K562 (cell line): Measurements from ENCODE around the gene SKP2. TPM values are rescaled to one million over a fixed set of nuclear protein-coding genes. Genes with fewer than 3 reads are reported as not detected.

ENCODE experiments used
- CTBP1 ChIP-seq: fragments of 450-650 bp; IDR thresholded peaks from 2 replicates; pipeline ENCODE4 v1.6.1; 2016; ENCODE audit warnings: borderline replicate concordance
- DPF2 ChIP-seq: fragments of 450-650 bp; IDR thresholded peaks from 2 replicates; pipeline ENCODE4 v1.6.1; 2016
- EP300 ChIP-seq: IDR thresholded peaks from 2 replicates; pipeline ENCODE4 v1.6.1; 2012; ENCODE audit warnings: low read length, improper control_type of control experiment
- GABPA ChIP-seq: fragments of 200-800 bp; sonication (Bioruptor generic); conservative IDR thresholded peaks from 2 replicates; pipeline ENCODE4 v1.6.1; 2016; ENCODE audit warnings: low read depth, missing genetic modification characterization, missing compliant biosample characterization
- GTF3C2 ChIP-seq: IDR thresholded peaks from 3 replicates; pipeline ENCODE4 v1.6.1; 2011; ENCODE audit warnings: borderline replicate concordance, mild to moderate bottlenecking, moderate library complexity; ENCODE audit not compliant: insufficient read length; ENCODE audit errors: extremely low read depth
- HNRNPUL1 ChIP-seq: fragments of 200-400 bp; formaldehyde crosslinking; IDR thresholded peaks from 2 replicates; pipeline ENCODE4 v1.6.1; 2017; ENCODE audit warnings: low read length
- LEF1 ChIP-seq: fragments of 450-650 bp; IDR thresholded peaks from 2 replicates; pipeline ENCODE4 v1.6.1; 2016; ENCODE audit warnings: mild to moderate bottlenecking
- MAX ChIP-seq: sonication (generic); formaldehyde crosslinking; IDR thresholded peaks from 2 replicates; pipeline ENCODE4 v1.9.0; 2022; ENCODE audit warnings: mild to moderate bottlenecking, missing genetic modification reagents
- MEIS2 ChIP-seq: fragments of 450-650 bp; IDR thresholded peaks from 2 replicates; pipeline ENCODE4 v1.6.1; 2014; ENCODE audit warnings: mild to moderate bottlenecking; ENCODE audit not compliant: partially characterized antibody
- NELFE ChIP-seq: IDR thresholded peaks from 2 replicates; pipeline ENCODE4 v1.6.1; 2011; ENCODE audit warnings: mild to moderate bottlenecking; ENCODE audit not compliant: insufficient read depth, insufficient read length
- NRF1 ChIP-seq, 2 experiments: fragments of 450-650 bp; IDR thresholded peaks in 1 of 2; conservative IDR thresholded peaks in 1 of 2; 2 replicates each; pipeline ENCODE4 v1.6.1; 2014; ENCODE audit warnings: mild to moderate bottlenecking in 2 of 2
- RAD51 ChIP-seq: fragments of 450-650 bp; IDR thresholded peaks from 2 replicates; pipeline ENCODE4 v1.7.1; 2016; ENCODE audit warnings: low read depth, mild to moderate bottlenecking, borderline replicate concordance
- SIN3A ChIP-seq, 2 experiments: fragments of 150-350 bp in 1 of 2; IDR thresholded peaks; 2 replicates each; pipeline ENCODE4 v1.6.1; 2011 to 2016; ENCODE audit warnings: borderline replicate concordance in 2 of 2, low read depth in 2 of 2, low read length in 2 of 2, mild to moderate bottlenecking in 2 of 2, moderate library complexity in 2 of 2; ENCODE audit not compliant: control insufficient read depth in 1 of 2
- SIX5 ChIP-seq, 2 experiments: IDR thresholded peaks; 2 replicates each; pipeline ENCODE4 v1.6.1; 2011; ENCODE audit warnings: low read length in 2 of 2, borderline replicate concordance in 1 of 2, low read depth in 1 of 2, mild to moderate bottlenecking in 1 of 2, moderate library complexity in 1 of 2; ENCODE audit not compliant: insufficient read depth in 1 of 2
- SLC30A9 ChIP-seq: fragments of 250-450 bp; sonication (Bioruptor Pico); IDR thresholded peaks from 2 replicates; pipeline ENCODE4 v1.8.0; 2022; ENCODE audit warnings: mild to moderate bottlenecking, moderate library complexity
- STAT5B ChIP-seq: fragments of 250-450 bp; sonication (Bioruptor Pico); IDR thresholded peaks from 2 replicates; pipeline ENCODE4 v1.8.0; 2021; ENCODE audit warnings: mild to moderate bottlenecking, inconsistent platforms
- TAF7 ChIP-seq: fragments of 450-650 bp; IDR thresholded peaks from 2 replicates; pipeline ENCODE4 v1.6.1; 2016; ENCODE audit warnings: missing genetic modification characterization, missing compliant biosample characterization
- TCFL5 ChIP-seq: fragments of 250-450 bp; sonication (Bioruptor Pico); conservative IDR thresholded peaks from 2 replicates; pipeline ENCODE4 v1.6.1; 2021; ENCODE audit warnings: mild to moderate bottlenecking, moderate library complexity, matching md5 sums
- ZNF551 ChIP-seq: fragments of 250-450 bp; sonication (Bioruptor Pico); IDR thresholded peaks from 2 replicates; pipeline ENCODE4 v1.5.0; 2021; ENCODE audit warnings: mild to moderate bottlenecking, moderate library complexity
- ZSCAN29 ChIP-seq: fragments of 450-650 bp; IDR thresholded peaks from 2 replicates; pipeline ENCODE4 v1.6.1; 2017
- polyA plus RNA-seq, 8 experiments: library from polyadenylated mRNA; depleted of rRNA in 4 of 8; stranded (reverse) in 5 of 8; unstranded in 3 of 8; fragments of >200 nt; fragmentation: Nextera tagmentation in 2 of 8; fragmentation: Illumina TruSeq in 1 of 8; extraction: Ambion mirVana in 2 of 8; extraction: Trizol in 1 of 8; gene quantifications; 2 replicates each; pipeline versions ENCODE4 v1.2.1 to v1.2.3, GENCODE V29; 2011 to 2014; ENCODE audit warnings: inconsistent platforms in 1 of 8, missing spikeins in 1 of 8
- total RNA-seq, 7 experiments: library from RNA; depleted of rRNA in 6 of 7; stranded (reverse); fragments of >200 nt in 6 of 7; fragmentation: Illumina TruSeq in 2 of 7; extraction: Trizol in 2 of 7; gene quantifications; 2 replicates each; pipeline versions ENCODE4 v1.2.1 to v1.2.3, GENCODE V29; 2011 to 2021; ENCODE audit warnings: low replicate concordance in 1 of 7
- TF ChIP-seq, protein P1 (sequence below): fragments of 150-350 bp; IDR thresholded peaks from 2 replicates; pipeline ENCODE4 v1.6.1; 2014; ENCODE audit warnings: low read depth, mild to moderate bottlenecking, low read length, borderline replicate concordance
- TF ChIP-seq, protein P2 (sequence below): fragments of 250-450 bp; sonication (Bioruptor Pico); IDR thresholded peaks from 2 replicates; pipeline ENCODE4 v1.5.0; 2022; ENCODE audit warnings: mild to moderate bottlenecking

Gene SKP2
- total and polyA plus RNA-seq, 9 of the 15 experiments (the other 6 are each of a cell fraction or from before 2014, with no cell fraction given) = 30.0 to 97.5 (median 80.8) TPM

GRCh38 chr5:36111238-36111637, 40.7 kb upstream of the SKP2 start (continued):
- TF ChIP-seq SLC30A9 (CRISPR knock-in tag) = no peak
- TF ChIP-seq NRF1 (conservative IDR thresholded peaks at IDR 0.05 in 1 of 2, IDR thresholded peaks at IDR 0.05 in 1 of 2) = no peak
- no peak for TF ChIP-seq ZSCAN29
- TF ChIP-seq SIX5 (IDR thresholded peaks at IDR 0.05; ENCODE audit: borderline replicate concordance in 1 of 2, insufficient read depth in 1 of 2, low read depth in 1 of 2, low read length in 2 of 2) = no peak
- TF ChIP-seq MEIS2 = peak; percentile 88
- peak; percentile 78 for TF ChIP-seq DPF2
- no peak for TF ChIP-seq TAF7
- TF ChIP-seq, protein P1, sequence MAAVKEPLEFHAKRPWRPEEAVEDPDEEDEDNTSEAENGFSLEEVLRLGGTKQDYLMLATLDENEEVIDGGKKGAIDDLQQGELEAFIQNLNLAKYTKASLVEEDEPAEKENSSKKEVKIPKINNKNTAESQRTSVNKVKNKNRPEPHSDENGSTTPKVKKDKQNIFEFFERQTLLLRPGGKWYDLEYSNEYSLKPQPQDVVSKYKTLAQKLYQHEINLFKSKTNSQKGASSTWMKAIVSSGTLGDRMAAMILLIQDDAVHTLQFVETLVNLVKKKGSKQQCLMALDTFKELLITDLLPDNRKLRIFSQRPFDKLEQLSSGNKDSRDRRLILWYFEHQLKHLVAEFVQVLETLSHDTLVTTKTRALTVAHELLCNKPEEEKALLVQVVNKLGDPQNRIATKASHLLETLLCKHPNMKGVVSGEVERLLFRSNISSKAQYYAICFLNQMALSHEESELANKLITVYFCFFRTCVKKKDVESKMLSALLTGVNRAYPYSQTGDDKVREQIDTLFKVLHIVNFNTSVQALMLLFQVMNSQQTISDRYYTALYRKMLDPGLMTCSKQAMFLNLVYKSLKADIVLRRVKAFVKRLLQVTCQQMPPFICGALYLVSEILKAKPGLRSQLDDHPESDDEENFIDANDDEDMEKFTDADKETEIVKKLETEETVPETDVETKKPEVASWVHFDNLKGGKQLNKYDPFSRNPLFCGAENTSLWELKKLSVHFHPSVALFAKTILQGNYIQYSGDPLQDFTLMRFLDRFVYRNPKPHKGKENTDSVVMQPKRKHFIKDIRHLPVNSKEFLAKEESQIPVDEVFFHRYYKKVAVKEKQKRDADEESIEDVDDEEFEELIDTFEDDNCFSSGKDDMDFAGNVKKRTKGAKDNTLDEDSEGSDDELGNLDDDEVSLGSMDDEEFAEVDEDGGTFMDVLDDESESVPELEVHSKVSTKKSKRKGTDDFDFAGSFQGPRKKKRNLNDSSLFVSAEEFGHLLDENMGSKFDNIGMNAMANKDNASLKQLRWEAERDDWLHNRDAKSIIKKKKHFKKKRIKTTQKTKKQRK = no peak
- TF ChIP-seq TCFL5 = no peak
- TF ChIP-seq, protein P2, sequence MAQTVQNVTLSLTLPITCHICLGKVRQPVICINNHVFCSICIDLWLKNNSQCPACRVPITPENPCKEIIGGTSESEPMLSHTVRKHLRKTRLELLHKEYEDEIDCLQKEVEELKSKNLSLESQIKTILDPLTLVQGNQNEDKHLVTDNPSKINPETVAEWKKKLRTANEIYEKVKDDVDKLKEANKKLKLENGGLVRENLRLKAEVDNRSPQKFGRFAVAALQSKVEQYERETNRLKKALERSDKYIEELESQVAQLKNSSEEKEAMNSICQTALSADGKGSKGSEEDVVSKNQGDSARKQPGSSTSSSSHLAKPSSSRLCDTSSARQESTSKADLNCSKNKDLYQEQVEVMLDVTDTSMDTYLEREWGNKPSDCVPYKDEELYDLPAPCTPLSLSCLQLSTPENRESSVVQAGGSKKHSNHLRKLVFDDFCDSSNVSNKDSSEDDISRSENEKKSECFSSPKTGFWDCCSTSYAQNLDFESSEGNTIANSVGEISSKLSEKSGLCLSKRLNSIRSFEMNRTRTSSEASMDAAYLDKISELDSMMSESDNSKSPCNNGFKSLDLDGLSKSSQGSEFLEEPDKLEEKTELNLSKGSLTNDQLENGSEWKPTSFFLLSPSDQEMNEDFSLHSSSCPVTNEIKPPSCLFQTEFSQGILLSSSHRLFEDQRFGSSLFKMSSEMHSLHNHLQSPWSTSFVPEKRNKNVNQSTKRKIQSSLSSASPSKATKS (CRISPR knock-in tag) = no peak
- no peak for TF ChIP-seq HNRNPUL1
- TF ChIP-seq LEF1 = no peak
- TF ChIP-seq ZNF551 (CRISPR knock-in tag) = no peak
- no peak for TF ChIP-seq NELFE
- no peak for TF ChIP-seq CTBP1
- TF ChIP-seq MAX = no peak
- TF ChIP-seq RAD51 = no peak
- TF ChIP-seq EP300 = peak; percentile 82
- TF ChIP-seq GTF3C2 = no peak
- no peak for TF ChIP-seq GABPA (tag)
- no peak for TF ChIP-seq SIN3A (IDR thresholded peaks at IDR 0.05; ENCODE audit: borderline replicate concordance in 2 of 2, control insufficient read depth in 1 of 2, low read depth in 2 of 2, low read length in 2 of 2)
- no peak for TF ChIP-seq STAT5B (CRISPR knock-in tag)
